GM12892 (cell line): ENCODE results near the gene PPP1R11.

Source experiments
- POLR2A ChIP-seq: IDR thresholded peaks from 2 replicates; pipeline ENCODE4 v1.6.1; 2011; ENCODE audit warnings: low read depth, low read length, control low read depth
- POLR2AphosphoS5 ChIP-seq: IDR thresholded peaks from 2 replicates; pipeline ENCODE4 v1.6.1; 2011; ENCODE audit warnings: low read depth, low read length, control low read depth
- TAF1 ChIP-seq: IDR thresholded peaks from 2 replicates; pipeline ENCODE4 v1.6.1; 2011; ENCODE audit warnings: low read depth, mild to moderate bottlenecking, control low read depth, low read length, borderline replicate concordance

DNA sequence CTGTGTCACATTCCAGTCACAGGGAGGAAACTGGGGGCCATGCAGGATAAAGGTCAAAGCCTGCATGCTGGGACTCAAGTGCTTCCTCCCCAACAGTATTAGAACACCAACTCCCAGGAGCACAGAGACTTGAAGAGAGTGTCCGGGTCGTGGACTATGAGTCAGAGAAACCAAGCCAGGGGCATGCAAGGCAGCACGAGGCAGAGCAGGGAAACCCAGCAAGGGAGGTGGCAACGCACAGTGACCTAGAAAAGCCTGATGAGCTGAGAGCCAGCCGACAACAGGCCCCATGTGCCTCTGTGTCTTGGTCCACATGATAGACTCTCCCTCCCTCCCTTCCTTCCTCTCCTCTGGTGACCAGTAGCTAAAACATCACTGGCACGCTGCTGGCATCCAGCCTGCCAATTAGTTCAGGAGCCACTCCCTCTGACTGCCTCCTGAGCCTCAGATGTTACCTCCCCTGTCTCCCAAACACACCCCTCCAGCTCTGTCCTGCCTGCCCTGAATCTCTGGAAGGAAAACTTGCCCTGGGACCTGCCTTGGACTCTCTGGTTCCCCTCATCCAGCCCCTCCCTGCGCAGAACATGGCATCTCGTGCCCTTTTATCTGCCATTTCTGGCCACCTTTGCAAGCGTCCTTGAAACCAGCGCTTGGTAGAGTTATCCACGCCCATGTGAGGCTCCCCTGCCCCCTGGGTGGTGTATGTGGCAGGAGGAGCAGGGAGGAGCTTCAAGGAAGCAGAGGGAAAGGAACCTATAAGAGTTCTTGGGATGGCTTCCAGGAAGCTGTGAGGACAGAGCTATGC lies 24.8 kb downstream of the PPP1R11 start:
- TF ChIP-seq POLR2A (no peak), POLR2AphosphoS5 (no peak), TAF1 (no peak)
